ENCODE results near the gene EPSTI1.

The EPSTI1 gene

GRCh38 chr13:42836930-42837690 lies 154.9 kb downstream of the EPSTI1 start:
- DNase-seq, result no peak

All from NCI-H2029 (cell line).